ENCODE measurements around the gene TBC1D10A.

DNA sequence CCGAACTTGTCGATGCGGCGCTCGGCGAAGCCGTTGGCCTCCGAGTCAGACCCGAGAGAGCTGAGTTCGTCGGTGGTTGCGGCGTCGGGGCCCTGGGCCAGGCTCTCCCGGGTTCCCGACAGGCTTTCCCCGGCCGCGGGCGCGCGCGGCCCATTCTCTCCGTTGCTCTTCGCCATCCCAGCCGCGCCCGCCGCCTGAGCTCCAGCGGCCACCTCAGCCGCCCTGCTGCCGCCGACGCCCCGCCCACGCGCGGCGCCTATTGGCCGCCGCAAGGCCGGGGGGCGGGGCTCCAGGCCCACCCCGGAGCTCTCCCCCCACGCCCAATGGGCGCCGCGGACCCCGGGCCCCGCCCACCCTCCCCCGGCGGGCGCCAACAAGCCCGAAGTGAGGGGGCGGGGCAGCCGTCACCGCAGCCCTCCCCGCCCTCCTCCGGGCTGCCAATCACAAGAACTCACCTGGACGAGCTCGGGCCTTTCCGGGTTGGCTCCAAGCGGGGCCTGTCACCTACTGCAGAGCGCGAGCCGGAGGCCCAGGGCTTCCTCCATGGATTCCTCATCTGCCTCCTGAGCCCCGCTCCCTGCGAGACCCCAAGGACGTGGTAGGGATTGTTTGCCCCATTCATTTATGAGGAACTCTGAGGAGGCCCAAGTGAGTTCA, at the start of gene TBC1D10A:
- TF ChIP-seq, protein P1, sequence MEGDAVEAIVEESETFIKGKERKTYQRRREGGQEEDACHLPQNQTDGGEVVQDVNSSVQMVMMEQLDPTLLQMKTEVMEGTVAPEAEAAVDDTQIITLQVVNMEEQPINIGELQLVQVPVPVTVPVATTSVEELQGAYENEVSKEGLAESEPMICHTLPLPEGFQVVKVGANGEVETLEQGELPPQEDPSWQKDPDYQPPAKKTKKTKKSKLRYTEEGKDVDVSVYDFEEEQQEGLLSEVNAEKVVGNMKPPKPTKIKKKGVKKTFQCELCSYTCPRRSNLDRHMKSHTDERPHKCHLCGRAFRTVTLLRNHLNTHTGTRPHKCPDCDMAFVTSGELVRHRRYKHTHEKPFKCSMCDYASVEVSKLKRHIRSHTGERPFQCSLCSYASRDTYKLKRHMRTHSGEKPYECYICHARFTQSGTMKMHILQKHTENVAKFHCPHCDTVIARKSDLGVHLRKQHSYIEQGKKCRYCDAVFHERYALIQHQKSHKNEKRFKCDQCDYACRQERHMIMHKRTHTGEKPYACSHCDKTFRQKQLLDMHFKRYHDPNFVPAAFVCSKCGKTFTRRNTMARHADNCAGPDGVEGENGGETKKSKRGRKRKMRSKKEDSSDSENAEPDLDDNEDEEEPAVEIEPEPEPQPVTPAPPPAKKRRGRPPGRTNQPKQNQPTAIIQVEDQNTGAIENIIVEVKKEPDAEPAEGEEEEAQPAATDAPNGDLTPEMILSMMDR (IDR thresholded peaks at IDR 0.05), result peak in 1 of 4 experiments; percentile 16
- peak; percentile 97 for TF ChIP-seq POLR2A (IDR thresholded peaks at IDR 0.05)
- TF ChIP-seq POLR2AphosphoS5 (IDR thresholded peaks at IDR 0.05), result peak; percentile 84

Measured in prostate gland (tissue), 2 donors.